ENCODE results near the gene STK26.
"Not testable (repeated sequence)": the region's sequence is repeated elsewhere in the genome, so short reads cannot be mapped to it uniquely, and the experiment has no call there.

STK26 gene

DNA sequence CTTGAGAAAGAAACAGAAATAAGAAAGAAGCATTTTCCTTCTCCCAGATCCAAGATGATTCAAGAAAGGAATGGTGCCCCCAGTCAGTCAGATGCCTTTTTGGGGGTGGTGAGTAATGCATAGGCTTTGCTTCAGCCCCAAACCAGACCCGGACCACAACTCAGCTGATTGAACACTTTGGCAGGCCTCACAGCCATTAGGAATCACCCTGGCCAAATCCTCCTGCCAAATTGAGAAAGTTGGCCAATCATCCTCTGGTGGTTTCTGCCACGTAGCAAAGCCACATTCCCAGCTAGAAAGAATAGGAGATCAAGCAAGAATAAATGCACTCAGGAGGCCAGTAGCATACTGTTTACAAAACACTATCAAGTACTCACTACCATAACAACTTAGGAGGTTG, 71.1 kb downstream of the STK26 start:
- DNase-seq (ENCODE audit: low read depth): no peak

DNA sequence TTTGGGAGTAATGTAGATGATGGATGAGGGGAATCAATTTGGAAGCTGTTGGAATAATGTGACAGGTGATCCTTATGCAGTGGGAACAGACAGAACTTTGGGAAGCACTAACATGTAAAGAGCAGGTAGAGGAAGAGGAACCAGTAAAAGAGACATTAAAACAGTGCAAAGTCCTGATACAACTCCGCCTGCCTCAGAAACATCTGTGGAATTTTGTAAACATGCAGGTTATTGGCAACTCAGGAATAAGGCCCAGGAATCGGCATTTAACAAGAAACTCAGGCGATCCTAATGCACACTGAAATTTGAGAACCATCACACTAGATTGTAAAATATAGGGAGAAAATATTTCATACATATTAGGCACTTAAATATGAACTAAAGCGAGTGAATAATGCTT, 75.6 kb downstream of the STK26 start:
- DNase-seq (ENCODE audit: low read depth): not testable (repeated sequence)

DNA sequence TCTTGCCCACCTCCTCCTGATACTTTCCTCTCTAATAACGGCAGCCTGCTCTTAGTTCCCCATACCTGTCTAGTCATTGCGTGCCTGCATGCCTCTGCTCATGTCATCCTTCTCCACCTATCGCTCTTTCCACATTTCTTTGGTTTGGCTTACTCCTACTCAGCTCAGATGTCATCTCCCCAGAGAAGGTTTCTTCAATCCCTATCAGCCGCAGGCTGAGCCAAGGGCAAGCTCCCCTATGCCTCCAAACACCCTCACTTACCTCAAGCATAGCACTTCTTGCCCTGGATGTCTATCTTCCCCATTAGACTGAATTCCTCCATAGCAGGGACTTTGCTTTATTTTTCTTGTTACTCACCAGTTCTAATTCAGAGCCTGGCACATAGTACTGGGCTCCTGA, 78.1 kb downstream of the STK26 start:
- DNase-seq (ENCODE audit: low read depth): no peak

DNA sequence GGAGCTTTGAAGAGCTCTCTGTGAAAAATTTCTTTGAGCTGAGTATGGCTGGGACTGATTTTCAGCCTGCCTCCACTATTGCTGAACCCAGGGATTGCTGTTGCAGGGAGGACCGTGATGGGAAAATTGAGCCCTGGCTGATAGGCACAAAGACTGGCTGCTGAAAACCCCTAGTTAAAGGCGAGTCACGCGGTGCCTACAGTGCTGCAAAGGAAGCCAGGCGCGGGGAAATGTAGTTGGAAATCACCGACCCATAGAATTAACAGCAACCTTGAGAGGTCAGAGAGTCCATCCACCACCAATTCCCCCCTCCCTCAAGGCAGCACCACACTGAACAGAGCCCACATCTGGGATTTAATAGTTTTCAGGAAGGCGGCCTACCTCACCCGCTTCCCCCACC, 78.7 kb downstream of the STK26 start:
- no peak for DNase-seq (ENCODE audit: low read depth)

DNA sequence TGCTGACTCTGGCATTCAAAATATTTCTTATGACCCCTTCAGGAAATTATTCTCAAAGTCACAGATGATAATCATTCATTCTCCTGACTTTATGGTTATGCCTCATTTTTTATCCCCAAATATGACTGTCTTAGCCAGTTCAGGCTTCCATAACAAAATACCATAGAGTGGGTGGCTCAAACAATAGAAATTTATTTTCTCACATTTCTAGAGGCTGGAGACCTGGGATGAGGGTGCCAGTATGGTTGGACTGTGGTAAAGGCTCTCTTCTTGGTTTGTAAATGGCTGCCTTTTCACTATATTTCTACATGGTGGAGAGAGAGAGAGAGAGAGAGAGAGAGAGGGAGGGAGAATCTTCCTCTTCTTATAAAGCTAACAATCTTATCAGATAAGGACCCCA, 84.2 kb downstream of the STK26 start:
- no peak for DNase-seq (ENCODE audit: low read depth)

DNA sequence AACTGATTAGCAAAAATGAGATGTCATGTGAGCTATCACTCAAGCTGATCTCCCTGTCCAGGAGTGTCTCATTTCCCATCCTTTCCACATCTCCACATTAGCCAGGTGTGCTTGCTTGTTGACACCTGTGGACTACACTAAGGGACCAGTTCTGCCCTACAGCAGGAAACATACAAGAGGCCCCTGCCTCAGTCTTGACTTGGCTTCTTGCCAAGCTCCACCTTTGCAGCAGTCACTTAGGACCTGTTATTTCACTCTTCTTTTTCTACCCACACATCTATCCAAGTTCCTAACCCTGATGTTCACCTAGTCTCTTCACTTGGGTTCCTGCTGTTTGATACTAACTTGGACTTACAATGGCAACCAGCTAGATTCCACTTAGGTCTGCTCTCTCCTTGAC, 91.5 kb downstream of the STK26 start:
- DNase-seq (ENCODE audit: low read depth): no peak

DNA sequence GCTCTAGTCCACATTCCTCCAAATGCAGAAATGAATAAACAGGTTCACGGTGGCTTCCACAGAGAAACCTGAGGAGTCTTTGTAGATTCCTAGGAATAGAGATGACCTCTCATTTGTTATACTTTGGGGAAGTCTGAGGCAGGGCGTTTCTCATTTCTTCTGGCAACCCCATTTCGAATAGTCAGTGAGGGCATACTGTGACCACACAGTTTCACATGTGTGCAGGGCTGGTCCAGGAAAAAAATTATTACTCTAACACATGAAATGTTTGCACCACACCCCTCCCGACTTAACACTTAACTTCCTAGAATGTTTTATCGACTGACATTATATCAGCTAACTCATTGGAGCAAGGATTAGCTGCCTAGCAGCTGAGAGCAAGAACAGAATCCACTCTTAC, 92.7 kb downstream of the STK26 start:
- DNase-seq (ENCODE audit: low read depth): no peak

DNA sequence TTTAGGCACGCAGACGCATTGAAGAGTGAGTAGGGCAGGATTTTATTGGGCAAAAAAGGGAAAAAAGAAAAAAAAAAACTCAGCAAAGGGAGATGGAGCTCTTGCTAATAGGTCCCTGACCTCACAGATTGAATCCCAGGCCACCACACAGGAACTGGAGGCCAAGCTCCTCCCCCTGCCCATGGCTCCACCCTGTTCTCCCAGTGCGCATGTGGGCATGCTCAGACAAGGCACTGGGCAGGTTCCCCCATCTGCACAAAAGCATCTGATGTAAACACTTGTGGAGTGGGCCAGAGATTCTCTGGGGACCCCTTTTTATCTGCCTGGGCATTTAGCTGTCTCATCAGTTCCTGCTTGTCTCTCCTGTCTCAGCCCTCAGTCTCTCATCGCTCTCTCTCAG, 95.3 kb downstream of the STK26 start:
- DNase-seq (ENCODE audit: low read depth): no peak

DNA sequence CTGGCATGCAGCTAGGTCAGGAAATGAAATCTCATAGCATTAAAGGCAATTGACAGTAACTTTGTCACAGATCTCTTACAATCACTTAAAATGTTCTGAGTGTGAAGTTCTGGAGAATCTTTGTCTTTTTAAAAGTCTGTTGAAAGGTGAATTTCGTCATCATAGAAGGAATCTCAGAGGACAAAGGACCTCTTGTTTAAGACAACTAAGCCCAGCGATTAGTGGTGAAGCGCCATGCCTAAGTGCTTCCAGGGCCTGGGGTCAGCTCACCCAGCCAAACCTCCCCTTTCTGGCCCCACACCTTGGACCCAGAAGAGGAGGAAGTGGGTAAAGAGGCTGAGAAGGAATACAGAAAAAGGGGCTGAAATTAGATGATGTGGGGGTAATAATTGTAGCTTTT, 96.2 kb downstream of the STK26 start:
- DNase-seq (ENCODE audit: low read depth): no peak

DNA sequence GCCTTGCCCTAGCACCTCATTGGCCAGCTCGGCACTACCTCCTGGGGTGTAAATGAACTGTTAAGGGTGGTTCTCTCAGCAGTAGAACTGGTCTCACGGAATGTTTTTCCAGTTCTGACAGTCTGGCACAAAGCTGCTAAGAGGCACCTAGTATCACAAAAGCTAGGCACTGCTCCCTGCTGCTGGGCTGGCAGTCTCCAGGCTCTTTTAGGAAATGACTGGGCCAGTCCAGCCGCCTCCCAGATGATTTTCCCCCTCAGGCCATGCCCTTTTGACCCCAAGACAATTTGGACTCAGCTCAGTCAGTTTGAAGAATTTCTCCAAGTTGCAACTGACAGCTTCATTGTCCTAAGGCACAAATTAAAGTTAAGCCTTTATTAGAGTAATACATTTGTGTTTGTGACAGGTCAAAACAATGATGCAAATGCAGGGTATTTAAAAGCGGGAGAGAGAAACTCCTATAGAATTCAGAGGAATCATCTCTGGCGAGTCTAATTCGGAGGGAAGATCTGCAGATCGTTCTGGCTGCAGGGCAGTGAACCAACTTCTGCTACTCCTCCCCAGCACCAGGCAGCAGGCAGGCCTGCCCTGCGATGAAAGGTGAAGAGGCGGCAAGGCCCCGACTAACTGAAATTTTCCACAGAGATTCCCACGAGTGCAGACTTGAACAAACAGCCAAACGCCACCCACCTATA, 96.9 kb downstream of the STK26 start:
- no peak for DNase-seq (ENCODE audit: low read depth)

DNA sequence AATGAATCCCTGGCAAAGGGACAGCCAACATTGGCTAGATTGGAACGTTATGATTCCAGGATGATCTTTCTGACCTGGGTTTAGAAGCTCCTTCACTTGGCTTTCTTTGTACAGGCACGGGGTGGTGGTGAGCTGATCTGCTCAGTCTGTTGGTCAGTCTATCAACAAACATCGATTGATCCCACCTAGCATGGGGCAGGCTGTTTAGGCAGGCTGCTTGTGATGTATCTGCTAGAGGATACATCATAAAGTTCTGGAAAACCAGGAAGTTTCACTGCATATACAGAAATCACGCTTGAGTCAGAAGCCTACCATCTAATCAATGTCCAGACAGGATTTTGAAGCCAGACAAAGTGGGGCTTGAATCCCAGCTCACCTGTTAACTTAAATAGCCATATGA, 97.8 kb downstream of the STK26 start:
- DNase-seq (ENCODE audit: low read depth): no peak

Measured in activated T-helper 9 cell treated with anti-CD3 and anti-CD28 coated beads, Interleukin-2, amount 50 U/mL, for 16 hours (primary cell).